ENCODE data around the gene NSG2.
"Not testable (repeated sequence)": the region's sequence is repeated elsewhere in the genome, so short reads cannot be mapped to it uniquely, and the experiment has no call there.

NSG2 gene

GRCh38 chr5:174011441-174011840 lies 34.1 kb upstream of the NSG2 start:
- no peak overlapping the region for H3K27ac ChIP-seq
- TF ChIP-seq CTCF (IDR thresholded peaks at IDR 0.05) (no peak), ZFX (IDR thresholded peaks at IDR 0.05; ENCODE audit: borderline replicate concordance) (no peak)

- H3K27ac ChIP-seq: not testable (repeated sequence)
- TF ChIP-seq CTCF (IDR thresholded peaks at IDR 0.05): peak; percentile 71
These were observed 25.2 kb upstream of the NSG2 start for GRCh38 chr5:174020069-174020927.

GRCh38 chr5:174020928-174021304 lies 24.6 kb upstream of the NSG2 start:
- no peak overlapping the region for H3K27ac ChIP-seq
- TF ChIP-seq CTCF (IDR thresholded peaks at IDR 0.05) (no peak), ZFX (IDR thresholded peaks at IDR 0.05; ENCODE audit: borderline replicate concordance) (no peak)

- no peak overlapping the region for H3K27ac ChIP-seq
- TF ChIP-seq ZFX (IDR thresholded peaks at IDR 0.05; ENCODE audit: borderline replicate concordance) (no peak), CTCF (IDR thresholded peaks at IDR 0.05) (no peak)
These were observed 23.0 kb upstream of the NSG2 start for GRCh38 chr5:174022384-174023095.

- TF ChIP-seq ZFX (IDR thresholded peaks at IDR 0.05; ENCODE audit: borderline replicate concordance): no peak
- H3K27ac ChIP-seq: no peak overlapping the region
These were observed 15.2 kb upstream of the NSG2 start for GRCh38 chr5:174030286-174030685.

GRCh38 chr5:174044466-174045254 lies 846 bp upstream of the NSG2 start:
- no peak overlapping the region for H3K27ac ChIP-seq
- TF ChIP-seq ZFX (IDR thresholded peaks at IDR 0.05; ENCODE audit: borderline replicate concordance): no peak

- no peak overlapping the region for H3K27ac ChIP-seq
- TF ChIP-seq CTCF (IDR thresholded peaks at IDR 0.05): no peak
- no peak for TF ChIP-seq ZFX (IDR thresholded peaks at IDR 0.05; ENCODE audit: borderline replicate concordance)
These were observed 1.1 kb downstream of the NSG2 start for GRCh38 chr5:174046558-174046957.
